HFFc6 (cell line): Measurements from ENCODE around the gene TAF4. TPM values are rescaled to one million over a fixed set of nuclear protein-coding genes. Genes with fewer than 3 reads are reported as not detected.

Experiments
- DNase-seq: peaks from one replicate; pipeline ENCODE4 v3.0.0-alpha.2; 2018
- H3K27ac Mint-ChIP-seq: 2 replicates; pipeline ENCODE4 v1.8.0; 2020; ENCODE audit warnings: mild to moderate bottlenecking, mixed read lengths
- H3K27me3 Mint-ChIP-seq: 2 replicates; pipeline ENCODE4 v1.8.0; 2021; ENCODE audit warnings: mild to moderate bottlenecking, moderate library complexity, mixed read lengths; ENCODE audit not compliant: insufficient read depth
- H3K36me3 Mint-ChIP-seq: 2 replicates; pipeline ENCODE4 v1.8.0; 2021; ENCODE audit warnings: low read depth, mixed read lengths
- H3K4me1 Mint-ChIP-seq: 2 replicates; pipeline ENCODE4 v1.8.0; 2020; ENCODE audit warnings: low read depth, mixed read lengths
- H3K4me3 Mint-ChIP-seq: 2 replicates; pipeline ENCODE4 v1.8.0; 2020; ENCODE audit warnings: mild to moderate bottlenecking, moderate library complexity, mixed read lengths
- H3K9me3 Mint-ChIP-seq: 2 replicates; pipeline ENCODE4 v1.8.0; 2020; ENCODE audit warnings: mild to moderate bottlenecking, mixed read lengths
- total RNA-seq, 6 experiments: library from RNA; stranded (reverse); fragmentation: NEBNext Ultra II Directional; extraction: Animal tissue kit (Norgen Biotek cat#: 25700); gene quantifications; 2 replicates in 1 of 6; 3 replicates in 5 of 6; pipeline ENCODE4 v1.2.3, GENCODE V29; 2021
- TF ChIP-seq, protein P1 (sequence below): fragments of 200-600 bp; sonication (generic); IDR thresholded peaks from 2 replicates; pipeline ENCODE4 v1.5.0; 2021; ENCODE audit warnings: antibody characterized with exemption, mild to moderate bottlenecking

The TAF4 gene
- total RNA-seq, 6 experiments from 2014 or later = 9.4 to 11.7 (median 9.9) TPM

DNA sequence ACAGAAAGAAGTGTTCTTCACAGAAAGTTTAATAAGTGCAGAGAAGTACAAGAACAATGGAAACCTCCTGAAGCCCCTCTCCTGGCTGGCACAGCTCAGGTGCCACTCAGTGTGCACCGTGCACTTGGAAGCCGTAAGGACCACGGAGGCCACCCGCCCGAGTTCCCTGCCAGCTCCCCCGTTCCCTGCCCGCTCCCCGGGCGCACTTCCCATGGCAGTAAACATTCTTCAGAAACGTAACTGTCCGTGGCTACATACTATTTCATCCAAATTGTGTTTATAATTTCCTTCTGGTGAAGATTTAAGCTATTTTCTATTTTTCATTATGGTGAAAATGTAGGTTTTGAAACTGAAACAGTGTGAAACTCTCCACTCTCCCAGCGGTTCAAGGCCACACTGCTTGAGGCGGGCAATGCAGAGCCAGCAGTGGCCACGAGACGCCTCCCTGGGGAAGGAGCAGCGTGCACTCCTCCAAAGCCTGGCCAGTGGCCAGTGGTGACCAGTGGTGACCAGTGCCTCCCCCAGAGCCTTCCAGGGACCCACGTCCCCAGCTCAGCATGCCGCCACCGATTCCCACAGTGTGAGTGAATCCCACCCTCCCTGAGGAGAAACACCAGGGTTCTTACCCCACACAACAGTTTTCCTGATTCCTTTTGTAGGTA lies 46.4 kb downstream of the TAF4 start:
- TF ChIP-seq, protein P1, sequence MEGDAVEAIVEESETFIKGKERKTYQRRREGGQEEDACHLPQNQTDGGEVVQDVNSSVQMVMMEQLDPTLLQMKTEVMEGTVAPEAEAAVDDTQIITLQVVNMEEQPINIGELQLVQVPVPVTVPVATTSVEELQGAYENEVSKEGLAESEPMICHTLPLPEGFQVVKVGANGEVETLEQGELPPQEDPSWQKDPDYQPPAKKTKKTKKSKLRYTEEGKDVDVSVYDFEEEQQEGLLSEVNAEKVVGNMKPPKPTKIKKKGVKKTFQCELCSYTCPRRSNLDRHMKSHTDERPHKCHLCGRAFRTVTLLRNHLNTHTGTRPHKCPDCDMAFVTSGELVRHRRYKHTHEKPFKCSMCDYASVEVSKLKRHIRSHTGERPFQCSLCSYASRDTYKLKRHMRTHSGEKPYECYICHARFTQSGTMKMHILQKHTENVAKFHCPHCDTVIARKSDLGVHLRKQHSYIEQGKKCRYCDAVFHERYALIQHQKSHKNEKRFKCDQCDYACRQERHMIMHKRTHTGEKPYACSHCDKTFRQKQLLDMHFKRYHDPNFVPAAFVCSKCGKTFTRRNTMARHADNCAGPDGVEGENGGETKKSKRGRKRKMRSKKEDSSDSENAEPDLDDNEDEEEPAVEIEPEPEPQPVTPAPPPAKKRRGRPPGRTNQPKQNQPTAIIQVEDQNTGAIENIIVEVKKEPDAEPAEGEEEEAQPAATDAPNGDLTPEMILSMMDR = no peak
- DNase-seq = no peak
- Mint-ChIP-seq H3K36me3 (no peaks in the 10 kb centered on the region), H3K9me3 (no peaks in the 10 kb centered on the region), H3K4me1 (no peaks in the 10 kb centered on the region), H3K27ac (no peak overlapping the region), H3K27me3 (peaks cover 2% of the 10 kb centered on the region), H3K4me3 (no peak overlapping the region)

DNA sequence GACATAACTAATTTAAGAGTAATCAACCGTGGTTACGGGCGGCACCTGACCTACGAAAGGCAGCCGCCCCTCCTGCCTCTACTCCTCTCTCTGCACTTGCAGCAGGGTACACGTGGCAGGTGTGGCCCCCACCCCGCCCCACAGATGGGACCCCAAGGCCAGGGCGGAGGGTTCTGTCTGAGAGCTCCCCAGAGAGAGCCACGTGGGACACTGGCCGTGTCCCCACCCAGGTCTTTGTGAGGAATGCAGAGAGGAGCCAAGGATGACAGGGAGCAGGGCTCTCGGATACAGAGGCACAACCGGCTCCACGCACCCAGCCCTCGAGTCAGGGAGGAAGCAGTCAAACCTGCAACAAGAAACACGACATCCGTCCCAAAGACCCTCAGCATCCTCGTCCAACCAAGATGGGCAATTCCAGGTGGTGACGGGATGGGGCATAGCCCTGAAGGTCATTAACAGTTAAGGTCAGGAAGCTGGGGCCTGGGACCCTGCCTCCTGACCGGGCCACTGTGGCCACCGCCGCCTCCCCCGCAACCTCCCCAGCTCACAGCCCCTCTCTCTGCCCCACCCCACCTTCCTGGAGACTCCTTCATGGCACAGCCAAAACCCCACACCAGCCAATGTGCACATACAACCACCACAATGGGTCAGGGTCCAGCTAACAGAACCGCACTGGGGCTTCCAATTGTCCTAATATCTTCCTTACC lies 47.1 kb downstream of the TAF4 start:
- H3K9me3 Mint-ChIP-seq = no peaks in the 10 kb centered on the region
- H3K27ac Mint-ChIP-seq = no peak overlapping the region
- no peaks in the 10 kb centered on the region for H3K36me3 Mint-ChIP-seq
- H3K4me3 Mint-ChIP-seq = no peak overlapping the region
- TF ChIP-seq, protein P1 = no peak
- H3K27me3 Mint-ChIP-seq = peaks cover 2% of the 10 kb centered on the region
- DNase-seq = no peak
- H3K4me1 Mint-ChIP-seq = no peaks in the 10 kb centered on the region

DNA sequence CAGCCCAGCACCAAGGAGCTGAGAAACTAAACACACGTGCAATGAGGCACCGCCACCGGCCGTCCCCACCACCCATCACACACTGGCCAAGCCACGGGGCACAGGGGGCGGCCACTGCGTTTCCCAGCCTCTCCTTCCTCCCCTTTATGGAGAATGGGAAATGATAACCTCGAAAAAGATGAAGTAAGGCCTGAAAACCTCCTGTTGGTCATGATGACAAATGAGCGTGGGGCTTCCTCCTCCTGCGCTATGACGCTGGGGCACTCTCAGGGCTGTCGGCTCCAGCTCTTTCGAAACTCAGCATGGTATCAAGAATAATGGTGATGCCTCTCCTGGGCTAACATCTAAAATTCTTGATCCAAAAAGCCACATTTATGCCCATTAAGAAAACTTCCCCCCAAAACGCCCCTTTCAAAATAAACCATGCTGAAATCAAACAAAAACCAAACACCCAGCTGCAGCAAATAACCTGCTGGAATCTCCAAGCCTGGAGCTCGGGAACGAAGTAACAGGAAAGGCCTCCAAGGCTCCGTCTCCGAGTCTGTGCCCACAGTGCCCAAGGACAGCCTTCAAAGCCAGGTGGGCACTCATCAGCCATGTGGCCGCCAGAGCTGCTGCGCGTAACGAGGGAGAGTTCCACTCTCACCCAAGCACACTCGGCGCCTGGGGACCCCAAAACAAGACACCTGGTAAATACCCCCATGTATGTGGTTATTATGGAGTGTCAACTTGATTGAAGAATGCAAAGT lies 50.0 kb downstream of the TAF4 start:
- TF ChIP-seq, protein P1 = no peak
- Mint-ChIP-seq H3K4me3 (no peak overlapping the region), H3K27ac (no peak overlapping the region), H3K36me3 (no peaks in the 10 kb centered on the region), H3K4me1 (no peaks in the 10 kb centered on the region; the same call in 1 of the 2 replicates), H3K9me3 (no peaks in the 10 kb centered on the region), H3K27me3 (peaks cover 2% of the 10 kb centered on the region)
- DNase-seq = no peak

- Mint-ChIP-seq H3K4me3 (no peak overlapping the region), H3K9me3 (no peaks in the 10 kb centered on the region), H3K27me3 (peaks cover 2% of the 10 kb centered on the region), H3K36me3 (no peaks in the 10 kb centered on the region), H3K4me1 (no peaks in the 10 kb centered on the region; the same call in 1 of the 2 replicates), H3K27ac (no peak overlapping the region)
- TF ChIP-seq, protein P1 = no peak
- no peak for DNase-seq
These were observed 50.7 kb downstream of the TAF4 start for GRCh38 chr20:62014889-62015537.

DNA sequence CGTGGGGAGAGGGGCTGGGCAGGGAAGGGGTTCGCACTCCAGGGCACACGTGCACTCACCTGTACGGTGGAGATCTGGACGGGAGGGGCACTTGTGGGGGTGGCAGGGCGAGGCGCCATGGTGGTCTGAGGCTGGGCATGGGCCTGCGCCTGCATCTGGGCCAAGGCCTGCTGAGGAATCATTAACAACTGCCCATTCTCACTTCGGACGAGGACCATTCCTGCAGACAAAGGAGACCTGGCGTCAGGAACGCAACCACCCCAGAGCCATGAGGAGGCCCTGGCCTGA lies 51.2 kb downstream of the TAF4 start:
- Mint-ChIP-seq H3K27me3 (peaks cover 2% of the 10 kb centered on the region; the same call in 1 of the 2 replicates), H3K9me3 (no peaks in the 10 kb centered on the region), H3K36me3 (no peaks in the 10 kb centered on the region), H3K4me1 (no peaks in the 10 kb centered on the region; the same call in 1 of the 2 replicates), H3K4me3 (no peak overlapping the region), H3K27ac (no peak overlapping the region)
- no peak for DNase-seq
- TF ChIP-seq, protein P1 = no peak
